ENCODE data around the gene MUC2. TPM values are rescaled to one million over a fixed set of nuclear protein-coding genes. Genes with fewer than 3 reads are reported as not detected.
A peak's percentile ranks its signal among the peaks of the same experiment; 100 is the strongest.

MUC2 gene
- total RNA-seq, 4 donors from 2014 or later = 269 to 910 (median 671) TPM

DNA sequence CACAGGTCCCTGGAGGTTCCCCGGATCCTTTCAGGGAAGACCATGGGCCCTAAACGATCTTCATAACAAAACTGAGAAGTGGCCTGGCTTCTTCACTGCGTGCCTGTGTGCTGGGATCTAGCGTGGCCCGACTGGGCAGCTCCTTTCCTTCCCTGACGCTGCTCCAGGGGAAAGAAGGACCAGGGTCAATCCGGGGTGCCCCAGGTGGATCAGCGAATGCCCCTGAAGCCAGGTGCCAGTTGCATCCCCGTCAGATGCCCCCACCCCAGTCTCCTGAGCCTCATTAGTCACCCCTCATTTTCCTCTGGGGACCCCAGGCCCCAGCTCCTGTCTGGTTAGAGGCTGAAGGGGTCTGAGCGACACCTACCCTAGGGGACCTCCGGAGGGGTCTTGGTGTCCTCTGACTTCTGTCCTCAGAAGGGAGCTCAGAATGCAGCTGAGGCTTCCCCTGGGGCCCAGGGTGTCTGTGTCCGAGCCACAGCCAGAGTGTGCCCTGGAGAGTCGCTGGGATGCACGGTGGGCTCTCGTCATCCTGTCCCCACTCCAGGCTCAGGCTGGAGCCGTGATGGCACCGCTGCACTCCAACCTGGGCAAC, 19.5 kb upstream of the MUC2 start:
- no peaks in the 10 kb centered on the region for H3K9me3 ChIP-seq
- H3K27me3 ChIP-seq = peaks cover 22% of the 10 kb centered on the region
- 78 to 81% methylated on average over 8 to 14 of the region's 17 CpGs for WGBS, 2 donors (ENCODE audit: low coverage in 1 of 2)
- H3K4me1 ChIP-seq = peaks cover 11 to 49% (median 29%) of the 10 kb centered on the region in 4 donors
- H3K36me3 ChIP-seq = no peaks in the 10 kb centered on the region
- H3K4me3 ChIP-seq = peak overlapping the region in 2 of 4 donors; percentile 13 to 21
- no peak for DNase-seq
- intact Hi-C loops (cut with DNase I; ENCODE audit: low total_unique reads) (loop anchor here (10.0 kb wide), 1 partner anchor 200 kb away; no protein-coding TSS in a partner anchor), in situ Hi-C loops (cut with MboI; ENCODE audit: low pct_ligation_motif_present in 1 of 4, low pct_unique_long_range_greater_than_20kb in 1 of 4, low sequenced_read_pairs in 3 of 4) (no loop called here)
- TF ChIP-seq POLR2AphosphoS5 (IDR thresholded peaks at IDR 0.05) = no peak
- TF ChIP-seq, protein P1, sequence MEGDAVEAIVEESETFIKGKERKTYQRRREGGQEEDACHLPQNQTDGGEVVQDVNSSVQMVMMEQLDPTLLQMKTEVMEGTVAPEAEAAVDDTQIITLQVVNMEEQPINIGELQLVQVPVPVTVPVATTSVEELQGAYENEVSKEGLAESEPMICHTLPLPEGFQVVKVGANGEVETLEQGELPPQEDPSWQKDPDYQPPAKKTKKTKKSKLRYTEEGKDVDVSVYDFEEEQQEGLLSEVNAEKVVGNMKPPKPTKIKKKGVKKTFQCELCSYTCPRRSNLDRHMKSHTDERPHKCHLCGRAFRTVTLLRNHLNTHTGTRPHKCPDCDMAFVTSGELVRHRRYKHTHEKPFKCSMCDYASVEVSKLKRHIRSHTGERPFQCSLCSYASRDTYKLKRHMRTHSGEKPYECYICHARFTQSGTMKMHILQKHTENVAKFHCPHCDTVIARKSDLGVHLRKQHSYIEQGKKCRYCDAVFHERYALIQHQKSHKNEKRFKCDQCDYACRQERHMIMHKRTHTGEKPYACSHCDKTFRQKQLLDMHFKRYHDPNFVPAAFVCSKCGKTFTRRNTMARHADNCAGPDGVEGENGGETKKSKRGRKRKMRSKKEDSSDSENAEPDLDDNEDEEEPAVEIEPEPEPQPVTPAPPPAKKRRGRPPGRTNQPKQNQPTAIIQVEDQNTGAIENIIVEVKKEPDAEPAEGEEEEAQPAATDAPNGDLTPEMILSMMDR (IDR thresholded peaks at IDR 0.05) = no peak
- TF ChIP-seq EP300 (IDR thresholded peaks at IDR 0.05; ENCODE audit: low read depth) = no peak
- TF ChIP-seq POLR2A (IDR thresholded peaks at IDR 0.05) = no peak
- H3K27ac ChIP-seq = peak overlapping the region; percentile 76 to 90 (median 84)

DNA sequence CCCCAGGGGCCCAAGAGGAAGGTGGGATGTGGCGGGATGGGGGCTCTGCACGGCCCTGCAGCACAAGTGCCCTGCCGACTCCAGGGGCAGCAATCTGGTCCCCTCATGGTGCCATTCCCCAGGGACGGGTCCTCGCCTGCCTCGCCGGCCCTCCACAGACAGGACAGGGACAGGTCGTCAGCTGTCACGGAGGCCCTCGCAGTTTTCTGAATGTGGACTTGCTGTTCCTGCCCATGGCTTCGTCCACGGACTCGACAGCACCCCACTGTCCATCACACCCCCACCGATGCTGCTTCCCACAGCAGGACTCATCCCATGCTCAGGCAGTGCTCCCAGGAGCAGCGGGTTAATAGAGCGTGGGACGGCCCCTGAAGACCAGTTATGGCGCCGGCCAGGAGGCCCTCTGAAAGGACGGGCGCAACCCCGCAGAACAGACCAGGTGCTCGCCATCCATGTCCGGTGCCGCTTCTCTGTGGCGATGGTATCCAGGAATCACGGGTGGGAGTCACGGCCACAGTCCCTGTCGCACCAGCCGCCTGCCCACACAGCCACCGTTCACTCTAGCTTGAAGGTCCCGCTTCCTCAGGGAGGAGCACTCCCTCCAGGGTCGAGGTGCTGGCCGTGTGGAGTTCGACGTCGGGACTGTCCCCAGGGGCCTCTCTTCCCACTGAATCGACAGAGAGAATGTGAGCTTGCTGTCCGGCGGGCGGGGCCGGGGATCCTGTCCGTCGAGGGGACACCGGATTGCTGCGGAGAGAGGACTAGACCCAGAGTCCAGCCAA, 18.5 kb upstream of the MUC2 start:
- Histone ChIP-seq H3K4me3 (no peak overlapping the region), H3K36me3 (no peaks in the 10 kb centered on the region), H3K9me3 (no peaks in the 10 kb centered on the region), H3K27ac (peak overlapping the region in 3 of 4 donors; percentile 84 to 90 (median 84)), H3K4me1 (peaks cover 13 to 46% (median 33%) of the 10 kb centered on the region in 4 donors), H3K27me3 (peaks cover 15% of the 10 kb centered on the region)
- intact Hi-C loops (cut with DNase I; ENCODE audit: low total_unique reads) = loop anchor here (10.0 kb wide), 1 partner anchor 201 kb away; no protein-coding TSS in a partner anchor
- TF ChIP-seq POLR2AphosphoS5 (IDR thresholded peaks at IDR 0.05) (no peak), POLR2A (IDR thresholded peaks at IDR 0.05) (no peak), EP300 (IDR thresholded peaks at IDR 0.05; ENCODE audit: low read depth) (no peak)
- TF ChIP-seq, protein P1 (IDR thresholded peaks at IDR 0.05) = no peak
- 79% methylated on average over 40 of the region's 46 CpGs; no CpG with 5 or more reads in 1 of the 2 donors for WGBS, 2 donors (ENCODE audit: low coverage in 1 of 2)
- in situ Hi-C loops (cut with MboI; ENCODE audit: low pct_ligation_motif_present in 1 of 4, low pct_unique_long_range_greater_than_20kb in 1 of 4, low sequenced_read_pairs in 3 of 4) = no loop called here
- no peak for DNase-seq

DNA sequence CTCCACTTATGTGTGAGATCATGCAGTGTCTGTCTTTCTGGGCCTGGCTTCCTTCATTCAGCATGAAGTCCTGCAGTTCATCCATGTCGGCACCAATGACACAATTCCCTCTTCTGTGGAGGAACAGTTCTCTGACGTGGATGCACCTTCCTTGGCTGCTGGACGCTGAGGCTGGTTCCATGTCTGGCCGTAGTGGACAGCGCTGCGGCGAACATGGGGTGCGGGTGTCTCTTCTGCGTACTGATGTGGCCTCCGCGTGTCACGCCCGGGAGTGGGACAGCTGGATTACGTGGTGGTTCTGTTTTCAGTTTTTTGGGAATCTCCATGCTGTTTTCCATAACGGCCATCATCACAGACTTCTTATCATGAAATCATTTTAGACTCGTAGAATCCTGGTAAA, 16.9 kb upstream of the MUC2 start:
- peaks cover 0 to 3% of the 10 kb centered on the region in 2 donors for H3K9me3 ChIP-seq
- H3K36me3 ChIP-seq = no peaks in the 10 kb centered on the region
- peaks cover 11% of the 10 kb centered on the region for H3K27me3 ChIP-seq
- intact Hi-C loops (cut with DNase I; ENCODE audit: low total_unique reads) (loop anchor here (10.0 kb wide), 1 partner anchor 203 kb away; no protein-coding TSS in a partner anchor), in situ Hi-C loops (cut with MboI; ENCODE audit: low pct_ligation_motif_present in 1 of 4, low pct_unique_long_range_greater_than_20kb in 1 of 4, low sequenced_read_pairs in 3 of 4) (no loop called here)
- no peak overlapping the region for H3K4me3 ChIP-seq
- H3K4me1 ChIP-seq = peaks cover 13 to 48% (median 30%) of the 10 kb centered on the region in 4 donors
- DNase-seq = no peak
- no peak for TF ChIP-seq EP300 (IDR thresholded peaks at IDR 0.05; ENCODE audit: low read depth)
- no peak for TF ChIP-seq POLR2A (IDR thresholded peaks at IDR 0.05)
- no peak for TF ChIP-seq POLR2AphosphoS5 (IDR thresholded peaks at IDR 0.05)
- TF ChIP-seq, protein P1 (IDR thresholded peaks at IDR 0.05) = no peak
- WGBS, 2 donors (ENCODE audit: low coverage in 1 of 2) = 90 to 100% methylated on average over 1 to 16 of the region's 16 CpGs
- H3K27ac ChIP-seq = no peak overlapping the region

DNA sequence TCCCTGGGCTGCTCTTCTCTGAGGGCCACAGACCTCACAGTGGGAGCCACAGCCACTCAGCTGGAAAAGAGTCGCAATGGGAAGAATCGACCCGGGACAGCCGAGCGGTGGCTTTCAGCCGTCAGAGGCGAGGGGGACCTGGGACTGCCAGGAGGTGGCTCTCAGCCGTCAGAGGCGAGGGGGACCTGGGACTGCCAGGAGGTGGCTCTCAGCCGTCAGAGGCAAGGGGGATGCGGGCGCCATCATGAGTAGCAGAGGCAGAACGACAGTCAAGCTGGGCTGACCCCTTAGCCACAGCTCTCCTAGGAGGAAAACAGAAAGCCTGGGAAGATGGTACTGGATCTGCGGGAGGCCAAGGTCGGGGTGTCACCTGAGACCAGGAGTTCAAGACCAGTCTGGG, 14.9 kb upstream of the MUC2 start:
- in situ Hi-C loops (cut with MboI; ENCODE audit: low pct_ligation_motif_present in 1 of 4, low pct_unique_long_range_greater_than_20kb in 1 of 4, low sequenced_read_pairs in 3 of 4) = no loop called here
- H3K36me3 ChIP-seq = no peaks in the 10 kb centered on the region
- peaks cover 9 to 31% (median 17%) of the 10 kb centered on the region in 4 donors for H3K4me1 ChIP-seq
- WGBS, 2 donors (ENCODE audit: low coverage in 1 of 2) = 82 to 87% methylated on average over 6 to 15 of the region's 15 CpGs
- no peak for DNase-seq
- H3K27ac ChIP-seq = peak overlapping the region; percentile 70 to 82 (median 78)
- TF ChIP-seq EP300 (IDR thresholded peaks at IDR 0.05; ENCODE audit: low read depth) (no peak), POLR2A (IDR thresholded peaks at IDR 0.05) (no peak)
- TF ChIP-seq, protein P1 (IDR thresholded peaks at IDR 0.05) = no peak
- H3K27me3 ChIP-seq = peaks cover 2% of the 10 kb centered on the region
- H3K9me3 ChIP-seq = peaks cover 0 to 3% of the 10 kb centered on the region in 2 donors
- intact Hi-C loops (cut with DNase I; ENCODE audit: low total_unique reads) = loop anchor here (10.0 kb wide), 1 partner anchor 205 kb away; no protein-coding TSS in a partner anchor
- H3K4me3 ChIP-seq = no peak overlapping the region
